Astrocyte (in vitro differentiated cells and primary cell): ENCODE data around the gene TNC. TPM values are rescaled to one million over a fixed set of nuclear protein-coding genes. Genes with fewer than 3 reads are reported as not detected.
A peak's percentile ranks its signal among the peaks of the same experiment; 100 is the strongest.
"Not testable (repeated sequence)": the region's sequence is repeated elsewhere in the genome, so short reads cannot be mapped to it uniquely, and the experiment has no call there.

ENCODE experiments used
- DNase-seq: peaks from one replicate; pipeline ENCODE4 v3.0.0-alpha.2; 2010; ENCODE audit warnings: low read depth
- FAIRE-seq: peaks from 2 replicates; lab custom pipeline; 2011; peaks lifted over from hg19 to GRCh38; lab: Jason Lieb, UNC
- H2AFZ ChIP-seq: 2 replicates; pipeline ENCODE4 v1.6.0; 2012; ENCODE audit warnings: low read depth, low read length, inconsistent platforms
- H3K27ac ChIP-seq: 2 replicates; pipeline ENCODE4 v1.5.1; 2011; ENCODE audit warnings: low read depth, low read length, inconsistent platforms
- H3K27me3 ChIP-seq: 2 replicates; pipeline ENCODE4 v1.6.0; 2011; ENCODE audit warnings: low read length, inconsistent platforms; ENCODE audit not compliant: insufficient read depth
- H3K36me3 ChIP-seq: 2 replicates; pipeline ENCODE4 v1.5.1; 2011; ENCODE audit warnings: low read length, inconsistent platforms; ENCODE audit not compliant: insufficient read depth
- H3K4me1 ChIP-seq: 2 replicates; pipeline ENCODE4 v1.5.1; 2011; ENCODE audit warnings: low read length, inconsistent platforms; ENCODE audit not compliant: insufficient read depth
- H3K4me2 ChIP-seq: 2 replicates; pipeline ENCODE4 v1.6.0; 2012; ENCODE audit warnings: low read length, inconsistent platforms
- H3K4me3 ChIP-seq: 2 replicates; pipeline ENCODE4 v1.5.1; 2011; ENCODE audit warnings: low read depth, mild to moderate bottlenecking, low read length, inconsistent platforms; ENCODE audit not compliant: insufficient read depth
- H3K79me2 ChIP-seq: 2 replicates; pipeline ENCODE4 v1.6.0; 2012; ENCODE audit warnings: mild to moderate bottlenecking, low read length, inconsistent platforms; ENCODE audit not compliant: insufficient read depth
- H3K9ac ChIP-seq: 2 replicates; pipeline ENCODE4 v1.6.0; 2012; ENCODE audit warnings: mild to moderate bottlenecking, low read length, inconsistent platforms
- H3K9me3 ChIP-seq: 2 replicates; pipeline ENCODE4 v1.5.1; 2012; ENCODE audit warnings: low read depth, mild to moderate bottlenecking, low read length, inconsistent platforms; ENCODE audit not compliant: insufficient read depth
- H4K20me1 ChIP-seq: 2 replicates; pipeline ENCODE4 v1.6.0; 2012; ENCODE audit warnings: low read length, inconsistent platforms; ENCODE audit not compliant: insufficient read depth
- H3K27ac Mint-ChIP-seq: one replicate; pipeline ENCODE4 v1.8.0; 2021; ENCODE audit warnings: mild to moderate bottlenecking, mixed read lengths; ENCODE audit not compliant: unreplicated experiment
- H3K27me3 Mint-ChIP-seq: one replicate; pipeline ENCODE4 v1.8.0; 2021; ENCODE audit warnings: low read depth, mixed read lengths; ENCODE audit not compliant: unreplicated experiment
- H3K36me3 Mint-ChIP-seq: one replicate; pipeline ENCODE4 v1.8.0; 2021; ENCODE audit warnings: low read depth, mixed read lengths; ENCODE audit not compliant: unreplicated experiment
- H3K4me1 Mint-ChIP-seq: one replicate; pipeline ENCODE4 v1.8.0; 2021; ENCODE audit warnings: low read depth, mixed read lengths; ENCODE audit not compliant: unreplicated experiment
- H3K4me3 Mint-ChIP-seq: one replicate; pipeline ENCODE4 v1.8.0; 2021; ENCODE audit warnings: mild to moderate bottlenecking, moderate library complexity, mixed read lengths; ENCODE audit not compliant: unreplicated experiment
- H3K9me3 Mint-ChIP-seq: one replicate; pipeline ENCODE4 v1.8.0; 2021; ENCODE audit warnings: mild to moderate bottlenecking, mixed read lengths; ENCODE audit not compliant: unreplicated experiment
- EZH2 ChIP-seq: IDR thresholded peaks from 2 replicates; pipeline ENCODE4 v1.6.1; 2012; ENCODE audit warnings: mild to moderate bottlenecking, low read length, inconsistent platforms; ENCODE audit not compliant: insufficient read depth
- total RNA-seq: library from RNA; stranded (reverse); gene quantifications from 2 replicates; pipeline ENCODE4 v1.2.1, GENCODE V29; 2021
- TF ChIP-seq, protein P1 (sequence below): IDR thresholded peaks from 2 replicates; pipeline ENCODE4 v1.5.1; 2011; ENCODE audit warnings: low read depth, mild to moderate bottlenecking, inconsistent platforms, low read length, moderate library complexity; ENCODE audit not compliant: insufficient read depth

TNC gene
- total RNA-seq, 1 donor from 2014 or later = 747 TPM

- no peak for DNase-seq
- peak overlapping the region; percentile 18 for H3K4me3 ChIP-seq
These were observed 14.7 kb upstream of the TNC start for GRCh38 chr9:115132648-115133047.

GRCh38 chr9:115130176-115130575 is 12.2 kb upstream of the TNC start:
- no peak overlapping the region for H3K9ac ChIP-seq
- no peak overlapping the region for H3K27ac Mint-ChIP-seq
- FAIRE-seq = no peak

More at GRCh38 chr9:115132648-115133047, 14.7 kb upstream of the TNC start:
- H3K27ac ChIP-seq = peak overlapping the region; percentile 62
- H3K4me2 ChIP-seq = peak overlapping the region; percentile 46
- H3K27ac Mint-ChIP-seq = no peak overlapping the region
- H3K9me3 Mint-ChIP-seq = peaks cover 4% of the 10 kb centered on the region
- no peak overlapping the region for H3K4me3 Mint-ChIP-seq
- H4K20me1 ChIP-seq = no peaks in the 10 kb centered on the region
- H3K27me3 Mint-ChIP-seq = no peaks in the 10 kb centered on the region
- H2AFZ ChIP-seq = peak overlapping the region; percentile 23
- no peak for TF ChIP-seq EZH2
- TF ChIP-seq, protein P1, sequence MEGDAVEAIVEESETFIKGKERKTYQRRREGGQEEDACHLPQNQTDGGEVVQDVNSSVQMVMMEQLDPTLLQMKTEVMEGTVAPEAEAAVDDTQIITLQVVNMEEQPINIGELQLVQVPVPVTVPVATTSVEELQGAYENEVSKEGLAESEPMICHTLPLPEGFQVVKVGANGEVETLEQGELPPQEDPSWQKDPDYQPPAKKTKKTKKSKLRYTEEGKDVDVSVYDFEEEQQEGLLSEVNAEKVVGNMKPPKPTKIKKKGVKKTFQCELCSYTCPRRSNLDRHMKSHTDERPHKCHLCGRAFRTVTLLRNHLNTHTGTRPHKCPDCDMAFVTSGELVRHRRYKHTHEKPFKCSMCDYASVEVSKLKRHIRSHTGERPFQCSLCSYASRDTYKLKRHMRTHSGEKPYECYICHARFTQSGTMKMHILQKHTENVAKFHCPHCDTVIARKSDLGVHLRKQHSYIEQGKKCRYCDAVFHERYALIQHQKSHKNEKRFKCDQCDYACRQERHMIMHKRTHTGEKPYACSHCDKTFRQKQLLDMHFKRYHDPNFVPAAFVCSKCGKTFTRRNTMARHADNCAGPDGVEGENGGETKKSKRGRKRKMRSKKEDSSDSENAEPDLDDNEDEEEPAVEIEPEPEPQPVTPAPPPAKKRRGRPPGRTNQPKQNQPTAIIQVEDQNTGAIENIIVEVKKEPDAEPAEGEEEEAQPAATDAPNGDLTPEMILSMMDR = no peak
- H3K27me3 ChIP-seq = no peaks in the 10 kb centered on the region
- peaks cover 25% of the 10 kb centered on the region for H3K4me1 Mint-ChIP-seq
- H3K36me3 ChIP-seq = no peaks in the 10 kb centered on the region
- H3K4me1 ChIP-seq = peaks cover 20% of the 10 kb centered on the region
- no peaks in the 10 kb centered on the region for H3K36me3 Mint-ChIP-seq
- peak overlapping the region; percentile 45 for H3K9ac ChIP-seq
- H3K79me2 ChIP-seq = no peaks in the 10 kb centered on the region
- no peak for FAIRE-seq
- H3K9me3 ChIP-seq = no peaks in the 10 kb centered on the region

DNA sequence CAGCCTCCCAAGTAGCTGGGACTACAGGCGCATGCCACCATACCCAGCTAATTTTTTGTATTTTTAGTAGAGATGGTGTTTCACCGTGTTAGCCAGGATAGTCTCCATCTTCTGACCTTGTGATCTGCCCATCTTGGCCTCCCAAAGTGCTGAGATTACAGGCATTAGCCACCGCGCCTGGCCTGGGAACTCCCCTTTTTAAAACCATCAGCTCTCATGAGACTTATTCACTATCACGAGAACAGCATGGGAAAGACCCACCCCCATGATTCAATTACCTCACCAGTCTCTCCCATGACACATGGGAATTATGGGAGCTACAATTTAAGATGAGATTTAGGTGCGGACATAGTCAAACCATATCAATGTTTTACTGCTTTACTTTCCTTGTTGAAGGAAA is 10.8 kb upstream of the TNC start:
- H3K4me1 Mint-ChIP-seq = peaks cover 31% of the 10 kb centered on the region
- H3K9me3 Mint-ChIP-seq, DNase-seq, H3K36me3 Mint-ChIP-seq, H3K79me2 ChIP-seq, H3K4me2 ChIP-seq, H3K27ac ChIP-seq, H3K27me3 ChIP-seq, H3K27ac Mint-ChIP-seq, H3K9me3 ChIP-seq, H3K27me3 Mint-ChIP-seq, H2AFZ ChIP-seq, FAIRE-seq, H3K4me3 Mint-ChIP-seq, H3K9ac ChIP-seq, H4K20me1 ChIP-seq, H3K4me3 ChIP-seq, H3K36me3 ChIP-seq: not testable (repeated sequence)
- peaks cover 26% of the 10 kb centered on the region for H3K4me1 ChIP-seq

More at GRCh38 chr9:115130176-115130575, 12.2 kb upstream of the TNC start:
- peaks cover 31% of the 10 kb centered on the region for H3K4me1 ChIP-seq
- no peaks in the 10 kb centered on the region for H3K27me3 ChIP-seq
- no peak overlapping the region for H3K4me3 ChIP-seq
- Mint-ChIP-seq H3K9me3 (peaks cover 5% of the 10 kb centered on the region), H3K36me3 (peaks cover under 1% of the 10 kb centered on the region), H3K4me1 (peaks cover 34% of the 10 kb centered on the region), H3K27me3 (no peaks in the 10 kb centered on the region), H3K4me3 (no peak overlapping the region)
- H3K27ac ChIP-seq = no peak overlapping the region
- H3K36me3 ChIP-seq = no peaks in the 10 kb centered on the region
- no peak for DNase-seq
- H2AFZ ChIP-seq = no peak overlapping the region
- no peak overlapping the region for H3K4me2 ChIP-seq
- TF ChIP-seq EZH2 = no peak
- TF ChIP-seq, protein P1 = no peak
- no peaks in the 10 kb centered on the region for H3K79me2 ChIP-seq
- H4K20me1 ChIP-seq = no peaks in the 10 kb centered on the region
- H3K9me3 ChIP-seq = no peaks in the 10 kb centered on the region
